HepG2 (cell line): ENCODE data around the gene CDC42EP5. TPM values are rescaled to one million over a fixed set of nuclear protein-coding genes. Genes with fewer than 3 reads are reported as not detected.

Experiments used
- BCL6 ChIP-seq: IDR thresholded peaks from 2 replicates; pipeline ENCODE4 v1.6.1; 2016; ENCODE audit warnings: missing genetic modification reagents, missing compliant biosample characterization
- FOXP1 ChIP-seq, 2 experiments: fragments of 450-650 bp in 1 of 2; IDR thresholded peaks; 2 replicates each; pipeline ENCODE4 v1.6.1; 2017 to 2018; ENCODE audit warnings: antibody characterized with exemption in 1 of 2
- HNRNPLL ChIP-seq: fragments of 200-400 bp; formaldehyde crosslinking; IDR thresholded peaks from 2 replicates; pipeline ENCODE4 v1.6.1; 2017; ENCODE audit warnings: mild to moderate bottlenecking, low read depth, low read length; ENCODE audit not compliant: poor library complexity, severe bottlenecking
- ISL2 ChIP-seq: sonication (generic); formaldehyde crosslinking; IDR thresholded peaks from 2 replicates; pipeline ENCODE4 v1.5.0; 2020; ENCODE audit warnings: missing genetic modification reagents
- KAT7 ChIP-seq: IDR thresholded peaks from 2 replicates; pipeline ENCODE4 v1.6.1; 2018; ENCODE audit warnings: borderline replicate concordance, missing compliant biosample characterization
- KDM3A ChIP-seq: IDR thresholded peaks from 2 replicates; pipeline ENCODE4 v1.6.1; 2018; ENCODE audit warnings: low read depth, missing compliant biosample characterization
- MLLT10 ChIP-seq: sonication (generic); formaldehyde crosslinking; IDR thresholded peaks from 2 replicates; pipeline ENCODE4 v1.4.0; 2020; ENCODE audit warnings: missing genetic modification reagents
- RFXANK ChIP-seq: IDR thresholded peaks from 2 replicates; pipeline ENCODE4 v1.6.1; 2016
- RXRA ChIP-seq: sonication (generic); formaldehyde crosslinking; IDR thresholded peaks from 2 replicates; pipeline ENCODE4 v1.5.1; 2020; ENCODE audit warnings: missing genetic modification reagents
- SP5 ChIP-seq: IDR thresholded peaks from 2 replicates; pipeline ENCODE4 v1.6.1; 2016; ENCODE audit warnings: low read depth, borderline replicate concordance
- SRF ChIP-seq: IDR thresholded peaks from 2 replicates; pipeline ENCODE4 v1.6.1; 2011; ENCODE audit warnings: mild to moderate bottlenecking, low read depth, low read length, moderate library complexity
- SRSF1 ChIP-seq: fragments of 200-400 bp; formaldehyde crosslinking; optimal IDR thresholded peaks from 2 replicates; pipeline ENCODE3; 2017; ENCODE audit warnings: mild to moderate bottlenecking, low read depth, low read length, moderate library complexity
- SRSF9 ChIP-seq: fragments of 200-400 bp; formaldehyde crosslinking; IDR thresholded peaks from 2 replicates; pipeline ENCODE4 v1.6.1; 2018; ENCODE audit warnings: borderline replicate concordance, mild to moderate bottlenecking, low read depth, low read length; ENCODE audit not compliant: insufficient read depth, poor library complexity, severe bottlenecking
- ZBTB1 ChIP-seq: sonication (generic); formaldehyde crosslinking; IDR thresholded peaks from 2 replicates; pipeline ENCODE4 v1.4.0; 2020; ENCODE audit warnings: missing genetic modification reagents, borderline replicate concordance
- ZBTB7A ChIP-seq: sonication (generic); formaldehyde crosslinking; IDR thresholded peaks from 2 replicates; pipeline ENCODE4 v1.8.0; 2022; ENCODE audit warnings: mild to moderate bottlenecking, missing genetic modification reagents
- ZFAT ChIP-seq: sonication (generic); formaldehyde crosslinking; conservative IDR thresholded peaks from 2 replicates; pipeline ENCODE4 v1.8.1; 2023; ENCODE audit warnings: missing genetic modification reagents, inconsistent platforms
- ZFX ChIP-seq: sonication (generic); formaldehyde crosslinking; IDR thresholded peaks from 2 replicates; pipeline ENCODE4 v1.4.0; 2020; ENCODE audit warnings: mild to moderate bottlenecking, low read depth, missing genetic modification reagents, moderate library complexity
- ZMAT3 ChIP-seq: sonication (generic); formaldehyde crosslinking; conservative IDR thresholded peaks from 2 replicates; pipeline ENCODE4 v1.7.0; 2021; ENCODE audit warnings: missing genetic modification reagents
- ZNF10 ChIP-seq: sonication (generic); formaldehyde crosslinking; IDR thresholded peaks from 2 replicates; pipeline ENCODE4 v1.4.0; 2020; ENCODE audit warnings: mild to moderate bottlenecking, low read depth, missing genetic modification reagents, borderline replicate concordance
- ZNF343 ChIP-seq: sonication (generic); formaldehyde crosslinking; IDR thresholded peaks from 2 replicates; pipeline ENCODE4 v1.4.0; 2020; ENCODE audit warnings: mild to moderate bottlenecking, missing genetic modification reagents
- ZNF557 ChIP-seq: sonication (generic); formaldehyde crosslinking; IDR thresholded peaks from 2 replicates; pipeline ENCODE4 v1.4.0; 2020; ENCODE audit warnings: missing genetic modification reagents
- polyA plus RNA-seq, 8 experiments: library from polyadenylated mRNA; depleted of rRNA in 3 of 8; stranded (reverse) in 7 of 8; unstranded in 1 of 8; fragments of >200 nt; fragmentation: Illumina TruSeq in 4 of 8; extraction: Trizol in 4 of 8; gene quantifications; 2 replicates each; pipeline versions ENCODE4 v1.2.1 to v1.2.3, GENCODE V29; 2011 to 2016; ENCODE audit warnings: low read depth in 4 of 8, missing spikeins in 1 of 8, mixed read lengths in 1 of 8; ENCODE audit not compliant: insufficient read depth in 1 of 8
- total RNA-seq, 5 experiments: library from RNA; depleted of rRNA; stranded (reverse); fragments of >200 nt; fragmentation: Illumina TruSeq; extraction: Trizol; gene quantifications; 2 replicates each; pipeline ENCODE4 v1.2.3, GENCODE V29; 2016; ENCODE audit warnings: low read depth in 1 of 5
- TF ChIP-seq, protein P1 (sequence below): IDR thresholded peaks from 2 replicates; pipeline ENCODE4 v1.6.1; 2016; ENCODE audit warnings: missing compliant biosample characterization, missing genetic modification reagents, borderline replicate concordance
- TF ChIP-seq, protein P2 (sequence below): sonication (generic); formaldehyde crosslinking; IDR thresholded peaks from 2 replicates; pipeline ENCODE4 v1.5.0; 2020; ENCODE audit warnings: missing genetic modification reagents, mild to moderate bottlenecking, borderline replicate concordance
- TF ChIP-seq, protein P3 (sequence below): sonication (generic); formaldehyde crosslinking; IDR thresholded peaks from 2 replicates; pipeline ENCODE4 v1.4.0; 2020; ENCODE audit warnings: missing genetic modification reagents, mild to moderate bottlenecking, borderline replicate concordance
- TF ChIP-seq, protein P4 (sequence below): sonication (generic); formaldehyde crosslinking; conservative IDR thresholded peaks from 2 replicates; pipeline ENCODE4 v1.4.0; 2020; ENCODE audit warnings: missing genetic modification reagents

Gene CDC42EP5
- total and polyA plus RNA-seq, 2 of the 13 experiments (the other 11 are each of a cell fraction or from before 2014, with no cell fraction given), result 0.41 to 1.6 TPM

DNA sequence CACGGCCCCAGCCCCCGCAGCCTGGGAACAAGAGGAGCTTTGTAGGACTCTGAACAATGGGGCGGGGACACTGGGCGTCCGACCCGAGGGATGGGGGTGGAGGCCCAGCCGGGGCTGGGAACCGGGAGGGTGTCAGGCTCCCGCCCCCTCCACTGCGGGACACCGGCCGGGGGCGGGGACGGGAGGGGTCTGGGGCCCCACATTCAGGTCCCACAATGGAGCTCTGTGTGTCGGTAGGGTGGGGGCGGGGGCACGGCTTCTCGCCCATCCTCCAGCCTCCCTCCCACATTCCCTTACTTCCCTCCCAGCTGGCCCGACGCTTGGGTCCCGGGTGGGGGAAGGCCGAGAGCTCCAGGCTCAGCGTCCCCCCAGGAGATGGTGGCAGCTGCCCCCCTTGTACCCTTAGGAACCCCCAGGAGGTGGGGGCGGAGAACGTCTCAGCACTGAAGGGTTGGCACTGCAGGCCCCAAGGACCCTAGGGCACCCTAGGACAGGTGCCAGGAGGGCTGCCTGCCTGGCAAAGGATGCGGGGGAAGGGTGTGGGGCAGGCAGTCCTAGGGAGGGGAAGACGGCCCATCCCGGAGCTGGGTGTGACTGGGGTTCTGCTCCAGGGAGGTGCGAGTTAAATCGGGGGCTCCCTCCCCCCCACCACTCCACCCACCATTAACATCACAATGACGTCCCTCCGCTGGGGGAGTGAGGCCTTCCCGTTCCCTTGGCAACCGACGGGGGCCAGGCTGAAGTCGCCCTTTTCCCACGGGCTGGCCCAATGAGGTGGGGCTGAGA is 52.5 kb downstream of the CDC42EP5 start (continued):
- TF ChIP-seq SRSF9 (no peak), ZFX (peak; percentile 65; the same call in 1 of the 2 replicates), ZFAT (CRISPR knock-in tag) (no peak), HNRNPLL (no peak), RXRA (CRISPR knock-in tag) (peak; percentile 49), KDM3A (no peak), RFXANK (CRISPR knock-in tag) (no peak), ISL2 (CRISPR knock-in tag) (0 out of 2 replicates have a peak, but pooled peaks have one; percentile 45), ZNF557 (CRISPR knock-in tag) (no peak), ZBTB1 (no peak), SRF (no peak), ZNF10 (CRISPR knock-in tag) (no peak), SRSF1 (peak; percentile 99), ZMAT3 (CRISPR knock-in tag) (no peak), ZNF343 (CRISPR knock-in tag) (no peak), BCL6 (CRISPR knock-in tag) (peak; percentile 39; the same call in 1 of the 2 replicates), MLLT10 (CRISPR knock-in tag) (no peak), FOXP1 (IDR thresholded peaks at IDR 0.05) (no peak), FOXP1 (CRISPR knock-in tag; IDR thresholded peaks at IDR 0.05) (no peak), ZBTB7A (CRISPR knock-in tag) (no peak), KAT7 (CRISPR knock-in tag) (no peak), SP5 (CRISPR knock-in tag) (peak; percentile 97)
- TF ChIP-seq, protein P1, sequence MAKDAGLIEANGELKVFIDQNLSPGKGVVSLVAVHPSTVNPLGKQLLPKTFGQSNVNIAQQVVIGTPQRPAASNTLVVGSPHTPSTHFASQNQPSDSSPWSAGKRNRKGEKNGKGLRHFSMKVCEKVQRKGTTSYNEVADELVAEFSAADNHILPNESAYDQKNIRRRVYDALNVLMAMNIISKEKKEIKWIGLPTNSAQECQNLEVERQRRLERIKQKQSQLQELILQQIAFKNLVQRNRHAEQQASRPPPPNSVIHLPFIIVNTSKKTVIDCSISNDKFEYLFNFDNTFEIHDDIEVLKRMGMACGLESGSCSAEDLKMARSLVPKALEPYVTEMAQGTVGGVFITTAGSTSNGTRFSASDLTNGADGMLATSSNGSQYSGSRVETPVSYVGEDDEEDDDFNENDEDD (CRISPR knock-in tag), result no peak
- TF ChIP-seq, protein P2, sequence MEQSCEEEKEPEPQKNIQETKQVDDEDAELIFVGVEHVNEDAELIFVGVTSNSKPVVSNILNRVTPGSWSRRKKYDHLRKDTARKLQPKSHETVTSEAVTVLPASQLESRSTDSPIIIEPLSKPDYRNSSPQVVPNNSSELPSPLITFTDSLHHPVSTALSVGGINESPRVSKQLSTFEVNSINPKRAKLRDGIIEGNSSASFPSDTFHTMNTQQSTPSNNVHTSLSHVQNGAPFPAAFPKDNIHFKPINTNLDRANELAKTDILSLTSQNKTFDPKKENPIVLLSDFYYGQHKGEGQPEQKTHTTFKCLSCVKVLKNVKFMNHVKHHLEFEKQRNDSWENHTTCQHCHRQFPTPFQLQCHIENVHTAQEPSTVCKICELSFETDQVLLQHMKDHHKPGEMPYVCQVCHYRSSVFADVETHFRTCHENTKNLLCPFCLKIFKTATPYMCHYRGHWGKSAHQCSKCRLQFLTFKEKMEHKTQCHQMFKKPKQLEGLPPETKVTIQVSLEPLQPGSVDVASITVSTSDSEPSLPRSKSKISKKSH (CRISPR knock-in tag), result no peak
- TF ChIP-seq, protein P3, sequence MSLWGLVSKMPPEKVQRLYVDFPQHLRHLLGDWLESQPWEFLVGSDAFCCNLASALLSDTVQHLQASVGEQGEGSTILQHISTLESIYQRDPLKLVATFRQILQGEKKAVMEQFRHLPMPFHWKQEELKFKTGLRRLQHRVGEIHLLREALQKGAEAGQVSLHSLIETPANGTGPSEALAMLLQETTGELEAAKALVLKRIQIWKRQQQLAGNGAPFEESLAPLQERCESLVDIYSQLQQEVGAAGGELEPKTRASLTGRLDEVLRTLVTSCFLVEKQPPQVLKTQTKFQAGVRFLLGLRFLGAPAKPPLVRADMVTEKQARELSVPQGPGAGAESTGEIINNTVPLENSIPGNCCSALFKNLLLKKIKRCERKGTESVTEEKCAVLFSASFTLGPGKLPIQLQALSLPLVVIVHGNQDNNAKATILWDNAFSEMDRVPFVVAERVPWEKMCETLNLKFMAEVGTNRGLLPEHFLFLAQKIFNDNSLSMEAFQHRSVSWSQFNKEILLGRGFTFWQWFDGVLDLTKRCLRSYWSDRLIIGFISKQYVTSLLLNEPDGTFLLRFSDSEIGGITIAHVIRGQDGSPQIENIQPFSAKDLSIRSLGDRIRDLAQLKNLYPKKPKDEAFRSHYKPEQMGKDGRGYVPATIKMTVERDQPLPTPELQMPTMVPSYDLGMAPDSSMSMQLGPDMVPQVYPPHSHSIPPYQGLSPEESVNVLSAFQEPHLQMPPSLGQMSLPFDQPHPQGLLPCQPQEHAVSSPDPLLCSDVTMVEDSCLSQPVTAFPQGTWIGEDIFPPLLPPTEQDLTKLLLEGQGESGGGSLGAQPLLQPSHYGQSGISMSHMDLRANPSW (CRISPR knock-in tag), result no peak
- TF ChIP-seq, protein P4, sequence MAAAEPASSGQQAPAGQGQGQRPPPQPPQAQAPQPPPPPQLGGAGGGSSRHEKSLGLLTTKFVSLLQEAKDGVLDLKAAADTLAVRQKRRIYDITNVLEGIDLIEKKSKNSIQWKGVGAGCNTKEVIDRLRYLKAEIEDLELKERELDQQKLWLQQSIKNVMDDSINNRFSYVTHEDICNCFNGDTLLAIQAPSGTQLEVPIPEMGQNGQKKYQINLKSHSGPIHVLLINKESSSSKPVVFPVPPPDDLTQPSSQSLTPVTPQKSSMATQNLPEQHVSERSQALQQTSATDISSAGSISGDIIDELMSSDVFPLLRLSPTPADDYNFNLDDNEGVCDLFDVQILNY (CRISPR knock-in tag), result 0 out of 2 replicates have a peak, but pooled peaks have one; percentile 27
